ENCODE results near the gene KIF5C.

GRCh38 chr2:149028891-149029290, 153.9 kb downstream of the KIF5C start:
- TF ChIP-seq, protein P1, sequence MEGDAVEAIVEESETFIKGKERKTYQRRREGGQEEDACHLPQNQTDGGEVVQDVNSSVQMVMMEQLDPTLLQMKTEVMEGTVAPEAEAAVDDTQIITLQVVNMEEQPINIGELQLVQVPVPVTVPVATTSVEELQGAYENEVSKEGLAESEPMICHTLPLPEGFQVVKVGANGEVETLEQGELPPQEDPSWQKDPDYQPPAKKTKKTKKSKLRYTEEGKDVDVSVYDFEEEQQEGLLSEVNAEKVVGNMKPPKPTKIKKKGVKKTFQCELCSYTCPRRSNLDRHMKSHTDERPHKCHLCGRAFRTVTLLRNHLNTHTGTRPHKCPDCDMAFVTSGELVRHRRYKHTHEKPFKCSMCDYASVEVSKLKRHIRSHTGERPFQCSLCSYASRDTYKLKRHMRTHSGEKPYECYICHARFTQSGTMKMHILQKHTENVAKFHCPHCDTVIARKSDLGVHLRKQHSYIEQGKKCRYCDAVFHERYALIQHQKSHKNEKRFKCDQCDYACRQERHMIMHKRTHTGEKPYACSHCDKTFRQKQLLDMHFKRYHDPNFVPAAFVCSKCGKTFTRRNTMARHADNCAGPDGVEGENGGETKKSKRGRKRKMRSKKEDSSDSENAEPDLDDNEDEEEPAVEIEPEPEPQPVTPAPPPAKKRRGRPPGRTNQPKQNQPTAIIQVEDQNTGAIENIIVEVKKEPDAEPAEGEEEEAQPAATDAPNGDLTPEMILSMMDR (IDR thresholded peaks at IDR 0.05; ENCODE audit: insufficient read depth, low read depth, low read length), result no peak
- no peak for TF ChIP-seq EZH2 (IDR thresholded peaks at IDR 0.05; ENCODE audit: insufficient read depth, low read length)

All from astrocyte (in vitro differentiated cells and primary cell).